Measurements from ENCODE around the gene ZFYVE21.

GRCh38 chr14:103705118-103705503, 10.5 kb upstream of the ZFYVE21 start:
- TF ChIP-seq POLR2A (IDR thresholded peaks at IDR 0.05) (no peak), CTCF (IDR thresholded peaks at IDR 0.05) (no peak), EP300 (IDR thresholded peaks at IDR 0.05) (no peak)

Data from gastroesophageal sphincter (tissue), 3 donors.